Adipocyte (in vitro differentiated cells): ENCODE data around the gene TIPRL.
"Not testable (repeated sequence)": the region's sequence is repeated elsewhere in the genome, so short reads cannot be mapped to it uniquely, and the experiment has no call there.

Experiments used
- DNase-seq: peaks from one replicate; pipeline ENCODE4 v3.0.0-alpha.2; 2015; ENCODE audit warnings: low read depth
- H3K27me3 ChIP-seq: replicated peaks from 2 replicates; pipeline ENCODE4 v1.7.0; 2013; ENCODE audit warnings: mild to moderate bottlenecking, low read length, moderate library complexity; ENCODE audit not compliant: control insufficient read depth, insufficient read depth
- H3K36me3 ChIP-seq: 2 replicates; pipeline ENCODE4 v1.7.0; 2013; ENCODE audit warnings: low read length, mild to moderate bottlenecking, moderate library complexity; ENCODE audit not compliant: control insufficient read depth, insufficient read depth, severe bottlenecking
- H3K4me1 ChIP-seq: 2 replicates; pipeline ENCODE4 v1.7.0; 2013; ENCODE audit warnings: mild to moderate bottlenecking, low read length, moderate library complexity; ENCODE audit not compliant: control insufficient read depth, insufficient read depth
- H3K4me3 ChIP-seq: 2 replicates; pipeline ENCODE4 v1.7.0; 2013; ENCODE audit warnings: mild to moderate bottlenecking, low read length, moderate library complexity
- H3K9ac ChIP-seq: 2 replicates; pipeline ENCODE4 v1.7.0; 2013; ENCODE audit warnings: mild to moderate bottlenecking, low read length, moderate library complexity
- H3K9me3 ChIP-seq: 2 replicates; pipeline ENCODE4 v1.7.0; 2013; ENCODE audit warnings: mild to moderate bottlenecking, low read length, moderate library complexity; ENCODE audit not compliant: control insufficient read depth

Gene TIPRL

GRCh38 chr1:168181063-168181720 lies 2.4 kb downstream of the TIPRL start:
- H3K4me3 ChIP-seq, H3K9ac ChIP-seq, H3K27me3 ChIP-seq, H3K36me3 ChIP-seq, DNase-seq, H3K4me1 ChIP-seq, H3K9me3 ChIP-seq: not testable (repeated sequence)

- H3K27me3 ChIP-seq, result no peaks in the 10 kb centered on the region
These were observed 8.4 kb downstream of the TIPRL start for GRCh38 chr1:168187177-168187576.

GRCh38 chr1:168190403-168190802 lies 11.6 kb downstream of the TIPRL start:
- Histone ChIP-seq H3K9me3 (no peaks in the 10 kb centered on the region), H3K9ac (no peak overlapping the region), H3K4me1 (peaks cover 3% of the 10 kb centered on the region), H3K36me3 (peaks cover 42% of the 10 kb centered on the region), H3K4me3 (no peak overlapping the region), H3K27me3 (no peaks in the 10 kb centered on the region)
- DNase-seq, result no peak

More at GRCh38 chr1:168187177-168187576, 8.4 kb downstream of the TIPRL start:
- Histone ChIP-seq H3K36me3 (peaks cover 38% of the 10 kb centered on the region), H3K9me3 (no peaks in the 10 kb centered on the region), H3K4me3 (no peak overlapping the region), H3K4me1 (no peaks in the 10 kb centered on the region), H3K9ac (no peak overlapping the region)
- DNase-seq, result no peak

GRCh38 chr1:168195199-168196135 lies 16.7 kb downstream of the TIPRL start:
- Histone ChIP-seq H3K9me3 (no peaks in the 10 kb centered on the region), H3K9ac (no peak overlapping the region)

GRCh38 chr1:168199056-168199455 lies 20.3 kb downstream of the TIPRL start:
- peaks cover 22% of the 10 kb centered on the region for H3K4me1 ChIP-seq
- H3K9ac ChIP-seq, result no peak overlapping the region
- DNase-seq, result no peak
- peaks cover 53% of the 10 kb centered on the region for H3K36me3 ChIP-seq
- H3K27me3 ChIP-seq, result no peaks in the 10 kb centered on the region
- H3K9me3 ChIP-seq, result no peaks in the 10 kb centered on the region
- H3K4me3 ChIP-seq, result no peak overlapping the region

More at GRCh38 chr1:168195199-168196135, 16.7 kb downstream of the TIPRL start:
- peaks cover 3% of the 10 kb centered on the region for H3K4me1 ChIP-seq
- no peak overlapping the region for H3K4me3 ChIP-seq
- DNase-seq, result no peak
- no peaks in the 10 kb centered on the region for H3K27me3 ChIP-seq
- H3K36me3 ChIP-seq, result peaks cover 54% of the 10 kb centered on the region

- DNase-seq, result peak; percentile 96
- Histone ChIP-seq H3K27me3 (no peaks in the 10 kb centered on the region), H3K9me3 (no peaks in the 10 kb centered on the region), H3K36me3 (peaks cover 32% of the 10 kb centered on the region), H3K4me3 (peak overlapping the region; percentile 53), H3K9ac (peak overlapping the region; percentile 78), H3K4me1 (peaks cover 18% of the 10 kb centered on the region)
These were observed 24.3 kb downstream of the TIPRL start for GRCh38 chr1:168202941-168203654.

- peaks cover 5% of the 10 kb centered on the region for H3K9me3 ChIP-seq
- DNase-seq, result no peak
- no peak overlapping the region for H3K9ac ChIP-seq
- no peak overlapping the region for H3K4me3 ChIP-seq
- H3K36me3 ChIP-seq, result peaks cover 5% of the 10 kb centered on the region
- H3K4me1 ChIP-seq, result peaks cover 18% of the 10 kb centered on the region
- H3K27me3 ChIP-seq, result no peaks in the 10 kb centered on the region
These were observed 27.3 kb downstream of the TIPRL start for GRCh38 chr1:168206111-168206510.

GRCh38 chr1:168207673-168208072 lies 28.9 kb downstream of the TIPRL start:
- not testable (repeated sequence) for DNase-seq, H3K9ac ChIP-seq, H3K36me3 ChIP-seq, H3K9me3 ChIP-seq, H3K4me3 ChIP-seq, H3K27me3 ChIP-seq
- peaks cover 11% of the 10 kb centered on the region for H3K4me1 ChIP-seq

- DNase-seq, result no peak
- Histone ChIP-seq H3K27me3 (no peaks in the 10 kb centered on the region), H3K4me1 (no peaks in the 10 kb centered on the region), H3K9me3 (peaks cover 19% of the 10 kb centered on the region), H3K4me3 (no peak overlapping the region), H3K9ac (no peak overlapping the region), H3K36me3 (no peaks in the 10 kb centered on the region)
These were observed 31.6 kb downstream of the TIPRL start for GRCh38 chr1:168210312-168210711.

GRCh38 chr1:168213349-168213748 lies 34.6 kb downstream of the TIPRL start:
- Histone ChIP-seq H3K9ac (no peak overlapping the region), H3K36me3 (no peaks in the 10 kb centered on the region), H3K4me3 (no peak overlapping the region), H3K9me3 (peaks cover 19% of the 10 kb centered on the region), H3K4me1 (no peaks in the 10 kb centered on the region), H3K27me3 (no peaks in the 10 kb centered on the region)
- DNase-seq, result no peak

GRCh38 chr1:168216171-168216570 lies 37.4 kb downstream of the TIPRL start:
- H3K36me3 ChIP-seq, result no peaks in the 10 kb centered on the region
- no peak for DNase-seq
- no peak overlapping the region for H3K4me3 ChIP-seq
- H3K27me3 ChIP-seq, result no peaks in the 10 kb centered on the region
- no peak overlapping the region for H3K9ac ChIP-seq
- no peaks in the 10 kb centered on the region for H3K4me1 ChIP-seq
- peaks cover 13% of the 10 kb centered on the region for H3K9me3 ChIP-seq
